GM23338 (cell line): ENCODE data around the gene ARHGAP32. TPM values are rescaled to one million over a fixed set of nuclear protein-coding genes. Genes with fewer than 3 reads are reported as not detected.

ENCODE experiments used
- ATAC-seq: fragments of 200-7000 bp; cut with Tn5 transposase; 3 replicates; pipeline ENCODE4 v1.9.1; 2020
- DNase-seq: peaks from one replicate; pipeline ENCODE4 v3.0.0-alpha.2; 2015; ENCODE audit warnings: low spot score
- H2AFZ ChIP-seq: fragments of 200-600 bp; sonication (generic); 2 replicates; pipeline ENCODE4 v1.8.0; 2016; ENCODE audit warnings: antibody characterized with exemption, mild to moderate bottlenecking, moderate library complexity
- H3F3A ChIP-seq: fragments of 200-600 bp; sonication (generic); replicated peaks from 2 replicates; pipeline ENCODE4 v1.8.0; 2017; ENCODE audit warnings: antibody characterized with exemption, mixed run types, low read depth
- H3K27ac ChIP-seq: fragments of 200-600 bp; sonication (generic); 2 replicates; pipeline ENCODE4 v1.6.1; 2016; ENCODE audit warnings: low read depth
- H3K27me3 ChIP-seq: fragments of 200-600 bp; sonication (generic); 2 replicates; pipeline ENCODE4 v1.8.0; 2016; ENCODE audit warnings: mild to moderate bottlenecking, mixed run types, moderate library complexity; ENCODE audit not compliant: insufficient read depth
- H3K36me3 ChIP-seq: fragments of 200-600 bp; sonication (generic); 2 replicates; pipeline ENCODE4 v1.8.0; 2016; ENCODE audit warnings: mild to moderate bottlenecking; ENCODE audit not compliant: insufficient read depth
- H3K4me1 ChIP-seq: fragments of 200-600 bp; sonication (generic); 2 replicates; pipeline ENCODE4 v1.8.0; 2016; ENCODE audit warnings: mild to moderate bottlenecking, moderate library complexity; ENCODE audit not compliant: insufficient read depth
- H3K4me2 ChIP-seq: fragments of 200-600 bp; sonication (generic); 2 replicates; pipeline ENCODE4 v1.7.1; 2017; ENCODE audit warnings: mixed run types
- H3K4me3 ChIP-seq: fragments of 200-600 bp; sonication (generic); 2 replicates; pipeline ENCODE4 v1.6.1; 2016; ENCODE audit warnings: mixed run types
- H3K79me2 ChIP-seq: fragments of 200-600 bp; sonication (generic); replicated peaks from 2 replicates; pipeline ENCODE4 v1.8.0; 2017; ENCODE audit warnings: mild to moderate bottlenecking; ENCODE audit not compliant: insufficient read depth
- H3K9me2 ChIP-seq: fragments of 200-600 bp; sonication (generic); 2 replicates; pipeline ENCODE4 v1.8.0; 2017; ENCODE audit not compliant: insufficient read depth
- H4K20me1 ChIP-seq: fragments of 200-600 bp; sonication (generic); replicated peaks from 2 replicates; pipeline ENCODE4 v1.8.0; 2017; ENCODE audit warnings: mild to moderate bottlenecking; ENCODE audit not compliant: insufficient read depth
- H3K27ac Mint-ChIP-seq: 2 replicates; pipeline ENCODE4 v1.8.0; 2020; ENCODE audit warnings: inconsistent platforms, mild to moderate bottlenecking, moderate library complexity, mixed read lengths
- H3K27me3 Mint-ChIP-seq: 3 replicates; pipeline ENCODE4 v1.8.0; 2022; ENCODE audit warnings: low read depth, mild to moderate bottlenecking, moderate library complexity, mixed read lengths, inconsistent platforms; ENCODE audit not compliant: insufficient read depth, poor library complexity
- H3K36me3 Mint-ChIP-seq: 3 replicates; pipeline ENCODE4 v1.8.0; 2021; ENCODE audit warnings: low read depth, mild to moderate bottlenecking, inconsistent platforms, moderate library complexity, mixed read lengths
- H3K4me1 Mint-ChIP-seq: 3 replicates; pipeline ENCODE4 v1.8.0; 2020; ENCODE audit warnings: mild to moderate bottlenecking, inconsistent platforms, mixed read lengths
- H3K4me3 Mint-ChIP-seq: 3 replicates; pipeline ENCODE4 v1.8.0; 2021; ENCODE audit warnings: moderate library complexity, mild to moderate bottlenecking, inconsistent platforms, mixed read lengths
- H3K9me3 Mint-ChIP-seq: 3 replicates; pipeline ENCODE4 v1.8.0; 2020; ENCODE audit warnings: moderate library complexity, mild to moderate bottlenecking, inconsistent platforms, mixed read lengths
- CTCF ChIP-seq, 2 experiments: fragments of 200-600 bp in 1 of 2; sonication (generic) in 1 of 2; conservative IDR thresholded peaks; 2 replicates each; pipeline versions ENCODE4 v1.5.1 to v1.6.1; 2016 to 2017; ENCODE audit warnings: antibody characterized with exemption in 2 of 2, low read depth in 2 of 2, mild to moderate bottlenecking in 2 of 2, moderate library complexity in 1 of 2
- ETS1 ChIP-seq: IDR thresholded peaks from 2 replicates; pipeline ENCODE4 v1.6.1; 2016; ENCODE audit warnings: antibody characterized with exemption
- EZH2 ChIP-seq: fragments of 200-600 bp; sonication (generic); IDR thresholded peaks from one replicate; pipeline ENCODE4 v1.8.0; 2017; ENCODE audit warnings: antibody characterized with exemption, mild to moderate bottlenecking, low read depth; ENCODE audit not compliant: unreplicated experiment
- JUNB ChIP-seq: IDR thresholded peaks from one replicate; pipeline ENCODE4 v1.6.1; 2016; ENCODE audit warnings: antibody characterized with exemption; ENCODE audit not compliant: unreplicated experiment
- NANOG ChIP-seq: IDR thresholded peaks from 2 replicates; pipeline ENCODE4 v1.6.1; 2016; ENCODE audit warnings: antibody characterized with exemption, borderline replicate concordance
- REST ChIP-seq: IDR thresholded peaks from one replicate; pipeline ENCODE4 v1.6.1; 2018; ENCODE audit warnings: antibody characterized with exemption; ENCODE audit not compliant: unreplicated experiment
- ZNF114 ChIP-seq: fragments of 250-450 bp; sonication (Bioruptor Pico); IDR thresholded peaks from 2 replicates; pipeline ENCODE4 v1.5.0; 2020; ENCODE audit warnings: mild to moderate bottlenecking, moderate library complexity
- ZNF331 ChIP-seq: fragments of 250-450 bp; sonication (Bioruptor Pico); IDR thresholded peaks from 2 replicates; pipeline ENCODE4 v1.5.0; 2020; ENCODE audit warnings: low read depth, mild to moderate bottlenecking, moderate library complexity
- ZNF462 ChIP-seq: fragments of 250-450 bp; sonication (Bioruptor Pico); IDR thresholded peaks from 2 replicates; pipeline ENCODE4 v1.5.0; 2020; ENCODE audit warnings: mild to moderate bottlenecking, moderate library complexity
- polyA plus RNA-seq: library from polyadenylated mRNA; unstranded; fragments of >200 nt; fragmentation: Nextera tagmentation; extraction: Ambion mirVana; gene quantifications from 2 replicates; pipeline ENCODE4 v1.2.1, GENCODE V29; 2016
- total RNA-seq: library from RNA; depleted of rRNA; stranded (reverse); fragments of >200 nt; shearing (Covaris generic); gene quantifications from 2 replicates; pipeline ENCODE4 v1.2.3, GENCODE V29; 2014

The ARHGAP32 gene
- total and polyA plus RNA-seq, 2 experiments from 2014 or later = 3.9 to 17.2 TPM

GRCh38 chr11:128933481-128934178 lies 258.5 kb downstream of the ARHGAP32 start (continued):
- TF ChIP-seq ZNF462 (CRISPR knock-in tag) (no peak), JUNB (no peak), EZH2 (no peak), CTCF (conservative IDR thresholded peaks at IDR 0.05; ENCODE audit: low read depth in 2 of 2) (no peak), NANOG (no peak)

- H3K36me3 Mint-ChIP-seq = no peaks in the 10 kb centered on the region
- H2AFZ ChIP-seq = no peak overlapping the region
- peaks cover 36% of the 10 kb centered on the region for H3K27me3 Mint-ChIP-seq
- no peak for DNase-seq
- peaks cover 29% of the 10 kb centered on the region for H3K4me1 ChIP-seq
- H4K20me1 ChIP-seq = no peaks in the 10 kb centered on the region
- no peak overlapping the region for H3K4me2 ChIP-seq
- no peak overlapping the region for H3K27ac Mint-ChIP-seq
- H3K9me2 ChIP-seq = no peaks in the 10 kb centered on the region
- no peaks in the 10 kb centered on the region; the same call in 2 of the 3 replicates for H3K9me3 Mint-ChIP-seq
- no peaks in the 10 kb centered on the region for H3K79me2 ChIP-seq
- H3K27ac ChIP-seq = no peak overlapping the region
- no peak overlapping the region; the same call in 2 of the 3 replicates for H3K4me3 Mint-ChIP-seq
- H3K4me3 ChIP-seq = no peak overlapping the region
- H3K27me3 ChIP-seq = peaks cover 33% of the 10 kb centered on the region; the same call in 1 of the 2 replicates
- peaks cover 41% of the 10 kb centered on the region for H3K4me1 Mint-ChIP-seq
- no peaks in the 10 kb centered on the region for H3F3A ChIP-seq
- no peak for ATAC-seq
- H3K36me3 ChIP-seq = no peaks in the 10 kb centered on the region
- no peak for TF ChIP-seq ZNF114 (CRISPR knock-in tag)
- no peak for TF ChIP-seq NANOG
- TF ChIP-seq JUNB = no peak
- no peak for TF ChIP-seq REST
- TF ChIP-seq ZNF331 (CRISPR knock-in tag) = no peak
- no peak for TF ChIP-seq ETS1
Observed at GRCh38 chr11:128931668-128932067, 260.5 kb downstream of the ARHGAP32 start.
